Activated CD4-positive, alpha-beta T cell treated with anti-CD3 and anti-CD28 coated beads for 36 hours (primary cell): ENCODE results near the gene MRPS22. TPM values are rescaled to one million over a fixed set of nuclear protein-coding genes. Genes with fewer than 3 reads are reported as not detected.

Source experiments
- ATAC-seq: fragments of 200-7000 bp; cut with Tn5 transposase; one replicate; pipeline ENCODE4 v1.10.0; 2021; ENCODE audit warnings: mild to moderate bottlenecking, moderate library complexity
- CTCF ChIA-PET: fragments of 350-600 bp; sonication (Branson Sonifier 250); formaldehyde crosslinking; loops from one replicate; lab custom pipeline; 2021; ENCODE audit warnings: antibody characterized with exemption; lab: Charles Lee
- POLR2A ChIA-PET: fragments of 350-600 bp; sonication (Branson Sonifier 250); formaldehyde crosslinking; loops from one replicate; lab custom pipeline; 2021; ENCODE audit warnings: antibody characterized with exemption, inconsistent platforms; lab: Charles Lee
- DNase-seq: peaks from one replicate; pipeline ENCODE4 v3.0.0-alpha.2; 2020
- H3K27ac Mint-ChIP-seq: one replicate; pipeline ENCODE4 v1.8.0; 2021; ENCODE audit warnings: mixed read lengths
- H3K27me3 Mint-ChIP-seq: one replicate; pipeline ENCODE4 v1.8.0; 2021; ENCODE audit warnings: mixed read lengths
- H3K36me3 Mint-ChIP-seq: one replicate; pipeline ENCODE4 v1.8.0; 2021; ENCODE audit warnings: low read depth, mixed read lengths
- H3K4me1 Mint-ChIP-seq: one replicate; pipeline ENCODE4 v1.8.0; 2021; ENCODE audit warnings: mixed read lengths
- H3K4me3 Mint-ChIP-seq: one replicate; pipeline ENCODE4 v1.8.0; 2021; ENCODE audit warnings: mild to moderate bottlenecking, moderate library complexity, mixed read lengths
- H3K9me3 Mint-ChIP-seq: one replicate; pipeline ENCODE4 v1.8.0; 2021; ENCODE audit warnings: low read depth, mixed read lengths
- intact Hi-C, 2 experiments: fragments of 100-400 bp; cut with DNase I in 1 of 2; cut with micrococcal nuclease in 1 of 2; formaldehyde crosslinking; loops; one replicate each; pipeline versions ENCODE4 v1.14.2 to v1.15.1; 2022 to 2024; cut with DNase I, micrococcal nuclease
- total RNA-seq, 2 experiments: library from RNA; stranded (reverse); gene quantifications; one replicate each; pipeline ENCODE4 v1.2.3, GENCODE V29; 2021

The MRPS22 gene
- total RNA-seq, 2 experiments from 2014 or later = 72.4 to 80.6 TPM

DNA sequence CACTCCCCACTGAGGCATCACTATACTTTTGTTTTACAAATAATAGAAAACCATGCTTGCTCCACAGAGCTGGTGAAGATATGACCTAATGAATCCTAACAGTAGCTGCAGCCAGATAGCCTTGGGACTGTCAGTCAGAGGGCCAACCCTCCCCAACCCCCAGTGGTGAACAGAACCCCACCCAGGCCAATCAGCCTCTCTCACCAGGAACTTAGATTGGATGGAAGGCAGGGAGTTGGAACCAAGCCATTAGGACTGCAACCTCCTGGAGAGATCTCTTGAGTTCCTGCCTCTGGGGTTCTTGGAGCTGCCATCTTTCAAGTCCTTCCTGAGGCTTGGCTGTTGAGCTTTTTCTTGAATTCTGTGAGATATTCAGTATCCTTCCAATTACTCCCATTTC is 3.0 kb upstream of the MRPS22 start:
- DNase-seq (no peak), ATAC-seq (no peak)
- peaks cover 3% of the 10 kb centered on the region for H3K27me3 Mint-ChIP-seq
- H3K4me3 Mint-ChIP-seq = no peak overlapping the region
- intact Hi-C loops = loop anchor here in 1 of 2 experiments (5.0 kb wide), 2 partner anchors 1153 to 1602 kb away; partner anchors contain the start of genes ARMC8 and SLC25A36
- peaks cover 8% of the 10 kb centered on the region for H3K4me1 Mint-ChIP-seq
- H3K36me3 Mint-ChIP-seq = no peaks in the 10 kb centered on the region
- CTCF ChIA-PET = interaction anchor here (1.4 to 2.1 kb wide), 2 partner anchors 12 to 405 kb away, joined by 3 to 7 read pairs; no protein-coding TSS in a partner anchor
- POLR2A ChIA-PET = no interaction called here
- peaks cover 3% of the 10 kb centered on the region for H3K9me3 Mint-ChIP-seq
- H3K27ac Mint-ChIP-seq = no peak overlapping the region

DNA sequence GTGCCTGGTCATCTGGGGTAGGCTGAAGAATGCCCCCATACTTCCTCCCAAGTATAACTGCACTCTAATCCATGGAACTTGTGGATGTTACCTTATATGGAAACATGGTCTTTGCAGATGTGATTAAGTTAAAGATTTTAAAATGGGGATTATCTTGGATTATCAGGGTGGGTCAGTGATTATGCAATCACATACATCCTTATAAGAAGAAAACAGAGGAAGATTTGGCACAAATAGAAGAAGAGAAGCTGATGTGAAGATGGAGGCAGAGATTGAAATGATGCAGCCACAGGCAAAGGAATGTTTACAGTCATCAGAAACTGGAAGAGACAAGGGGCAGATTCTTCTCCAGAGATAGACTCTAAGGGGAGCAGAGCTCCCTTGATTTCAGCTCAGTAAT is 1.8 kb upstream of the MRPS22 start:
- ChIA-PET CTCF (interaction anchor here (1.4 kb wide), 1 partner anchor 406 kb away, joined by 3 read pairs; no protein-coding TSS in a partner anchor), POLR2A (no interaction called here)
- intact Hi-C loops = loop anchor here in 1 of 2 experiments (2.0 to 5.0 kb wide), 3 partner anchors 335 to 1600 kb away; partner anchors contain the start of genes ARMC8, NMNAT3 and SLC25A36

DNA sequence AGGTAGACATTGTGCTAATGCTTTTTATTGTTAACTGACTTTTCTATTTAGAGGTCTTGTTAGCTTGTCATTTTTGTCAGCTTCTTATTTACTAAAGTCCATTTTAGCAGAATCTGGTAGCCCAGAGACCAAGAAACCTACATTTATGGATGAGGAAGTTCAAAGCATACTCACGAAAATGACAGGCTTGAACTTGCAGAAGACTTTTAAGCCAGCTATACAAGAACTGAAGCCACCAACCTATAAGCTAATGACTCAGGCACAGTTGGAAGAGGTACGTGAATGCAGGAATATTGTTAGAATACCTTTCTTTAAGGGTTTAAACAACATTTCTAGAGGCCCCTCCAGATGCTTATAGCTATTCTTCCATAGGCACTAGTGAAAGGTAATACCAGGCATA is 3.0 kb downstream of the MRPS22 start:
- peaks cover 8% of the 10 kb centered on the region for H3K4me1 Mint-ChIP-seq
- no peak overlapping the region for H3K27ac Mint-ChIP-seq
- H3K27me3 Mint-ChIP-seq = no peaks in the 10 kb centered on the region
- POLR2A ChIA-PET = no interaction called here
- intact Hi-C loops = loop anchor here in 1 of 2 experiments (5.0 kb wide), 1 partner anchor 1174 kb away; the partner anchor contains the start of gene DBR1
- H3K36me3 Mint-ChIP-seq = peaks cover 24% of the 10 kb centered on the region
- no peak for ATAC-seq
- no peak for DNase-seq
- CTCF ChIA-PET = interaction anchor here (1.6 kb wide), 1 partner anchor 9 kb away, joined by 3 read pairs; no protein-coding TSS in a partner anchor
- peaks cover 3% of the 10 kb centered on the region for H3K9me3 Mint-ChIP-seq
- H3K4me3 Mint-ChIP-seq = no peak overlapping the region

More for the DNA sequence above, 1.8 kb upstream of the MRPS22 start:
- DNase-seq = no peak
- Mint-ChIP-seq H3K36me3 (no peaks in the 10 kb centered on the region), H3K9me3 (peaks cover 3% of the 10 kb centered on the region), H3K27ac (no peak overlapping the region), H3K27me3 (peaks cover 3% of the 10 kb centered on the region), H3K4me3 (no peak overlapping the region), H3K4me1 (peaks cover 8% of the 10 kb centered on the region)
- ATAC-seq = no peak

DNA sequence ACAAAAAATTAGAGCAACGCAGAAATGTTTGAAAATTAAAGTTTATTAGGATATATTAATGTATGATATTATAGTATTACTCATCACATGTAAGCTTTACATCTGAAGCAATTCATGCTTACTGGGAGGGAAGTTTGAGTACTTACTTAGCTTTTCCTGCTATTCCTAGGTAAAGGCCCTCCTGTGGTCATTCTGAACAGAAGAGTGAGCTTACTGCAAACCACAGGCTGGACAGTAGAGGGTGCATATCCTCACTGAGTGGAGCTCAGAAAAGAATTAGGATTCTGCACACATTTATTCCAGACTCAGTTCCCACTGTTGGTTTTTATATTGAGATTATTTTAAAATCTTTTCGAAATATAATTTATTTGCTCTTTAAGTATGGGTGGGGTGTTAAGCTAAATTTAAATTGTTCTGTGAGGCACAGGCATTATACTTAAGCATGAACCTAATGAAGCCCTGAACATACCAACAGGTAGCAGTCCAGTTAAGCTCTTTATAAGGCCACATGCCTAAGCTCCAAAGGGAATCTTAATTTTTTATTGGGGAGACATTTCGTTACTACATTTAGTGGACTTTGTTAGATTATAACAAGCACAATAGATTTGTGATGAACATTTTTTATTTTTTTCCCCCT is 10.2 kb downstream of the MRPS22 start:
- H3K36me3 Mint-ChIP-seq = peaks cover 64% of the 10 kb centered on the region
- no peak overlapping the region for H3K27ac Mint-ChIP-seq
- H3K9me3 Mint-ChIP-seq = no peaks in the 10 kb centered on the region
- no peak overlapping the region for H3K4me3 Mint-ChIP-seq
- POLR2A ChIA-PET = interaction anchor here (1.3 to 1.5 kb wide), 2 partner anchors 10 to 36 kb away, joined by 5 read pairs; partner anchors contain the start of gene COPB2
- no peak for ATAC-seq
- intact Hi-C loops = no loop called here
- DNase-seq = no peak
- CTCF ChIA-PET = interaction anchor here (0.6 to 2.7 kb wide), 4 partner anchors 10 to 207 kb away, joined by 3 to 7 read pairs (median 4); no protein-coding TSS in a partner anchor
- peaks cover 37% of the 10 kb centered on the region for H3K4me1 Mint-ChIP-seq
- H3K27me3 Mint-ChIP-seq = no peaks in the 10 kb centered on the region

DNA sequence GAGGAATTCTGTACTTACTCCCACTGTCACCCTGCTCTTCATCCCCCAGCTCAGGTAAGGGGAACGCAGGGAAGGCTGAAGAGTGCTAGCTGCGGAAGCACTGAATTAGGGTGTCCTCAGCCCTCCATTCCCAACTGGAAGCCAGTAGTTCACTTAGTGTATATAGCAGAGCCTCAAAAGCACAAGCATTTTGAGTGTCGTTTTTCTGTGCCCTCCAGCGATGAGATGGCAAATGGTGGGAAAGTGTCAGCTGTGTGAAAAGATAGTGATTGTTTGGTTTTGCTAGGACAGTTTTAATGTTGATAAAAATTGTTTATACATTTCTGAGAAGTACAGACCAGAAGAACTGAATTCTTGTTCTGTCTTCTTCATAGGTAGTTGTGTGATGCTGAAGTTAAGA is 10.8 kb downstream of the MRPS22 start:
- ATAC-seq (no peak), DNase-seq (no peak)
- no peak overlapping the region for H3K4me3 Mint-ChIP-seq
- H3K4me1 Mint-ChIP-seq = peaks cover 37% of the 10 kb centered on the region
- no peak overlapping the region for H3K27ac Mint-ChIP-seq
- H3K27me3 Mint-ChIP-seq = no peaks in the 10 kb centered on the region
- H3K9me3 Mint-ChIP-seq = no peaks in the 10 kb centered on the region
- CTCF ChIA-PET = interaction anchor here (1.4 to 2.7 kb wide), 3 partner anchors 8 to 25 kb away, joined by 3 to 7 read pairs (median 4); no protein-coding TSS in a partner anchor
- intact Hi-C loops = loop anchor here in 1 of 2 experiments (5.0 kb wide), 1 partner anchor 522 kb away; the partner anchor contains the start of gene PIK3CB
- POLR2A ChIA-PET = interaction anchor here (0.7 to 1.3 kb wide), 2 partner anchors 35 to 1365 kb away, joined by 3 to 5 read pairs; partner anchors contain the start of gene COPB2
- H3K36me3 Mint-ChIP-seq = peaks cover 62% of the 10 kb centered on the region

DNA sequence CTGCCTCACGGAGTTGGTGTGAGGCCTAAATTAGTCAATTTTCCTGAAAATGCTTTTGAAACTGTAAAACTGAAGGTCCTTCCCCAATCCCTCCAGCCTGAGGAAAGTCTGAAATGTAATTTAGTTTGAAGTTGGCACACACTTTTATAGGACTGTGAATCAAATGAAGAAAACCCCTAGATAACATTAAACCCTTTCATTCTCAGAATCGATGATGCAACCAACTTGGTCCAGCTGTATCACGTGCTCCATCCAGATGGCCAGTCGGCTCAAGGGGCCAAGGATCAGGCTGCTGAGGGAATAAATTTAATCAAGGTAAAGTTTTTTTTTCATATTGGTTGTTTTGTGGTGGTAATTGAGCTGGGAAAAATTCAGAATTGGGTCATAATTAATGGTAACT is 11.7 kb downstream of the MRPS22 start:
- Mint-ChIP-seq H3K9me3 (no peaks in the 10 kb centered on the region), H3K36me3 (peaks cover 66% of the 10 kb centered on the region)

DNA sequence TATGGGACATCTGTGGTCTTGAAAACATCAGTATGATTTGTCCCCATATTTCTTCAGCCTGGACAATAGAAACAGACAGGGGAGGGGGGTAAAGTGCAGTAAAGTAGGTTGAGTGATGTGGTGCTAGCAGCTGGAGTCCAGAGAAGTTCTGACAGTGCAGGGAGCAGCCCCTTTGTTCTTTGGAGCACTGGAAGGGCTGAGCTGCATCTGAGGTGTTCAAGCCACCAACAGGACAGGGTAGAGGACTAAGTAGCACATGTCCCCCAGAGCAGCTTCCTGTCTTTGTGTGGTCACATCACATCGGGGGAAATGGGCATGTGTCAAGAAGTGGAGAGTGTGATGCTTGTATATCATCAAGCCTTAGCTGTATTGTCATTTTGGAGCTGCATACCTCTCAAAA is 12.1 kb downstream of the MRPS22 start:
- peaks cover 37% of the 10 kb centered on the region for H3K4me1 Mint-ChIP-seq
- CTCF ChIA-PET = interaction anchor here (0.6 to 2.7 kb wide), 6 partner anchors 8 to 1426 kb away, joined by 3 to 7 read pairs (median 3); partner anchors contain the start of gene MRPS22

More for the DNA sequence above, 11.7 kb downstream of the MRPS22 start:
- CTCF ChIA-PET = interaction anchor here (0.6 to 2.7 kb wide), 7 partner anchors 9 to 1426 kb away, joined by 3 to 7 read pairs (median 3); partner anchors contain the start of gene MRPS22
- ATAC-seq (no peak), DNase-seq (no peak)
- Mint-ChIP-seq H3K27ac (no peak overlapping the region), H3K27me3 (no peaks in the 10 kb centered on the region), H3K4me3 (no peak overlapping the region), H3K4me1 (peaks cover 37% of the 10 kb centered on the region)
- intact Hi-C loops = loop anchor here in 1 of 2 experiments (5.0 kb wide), 1 partner anchor 523 kb away; the partner anchor contains the start of gene PIK3CB
- POLR2A ChIA-PET = interaction anchor here (0.7 kb wide), 1 partner anchor 1364 kb away, joined by 3 read pairs; no protein-coding TSS in a partner anchor

DNA sequence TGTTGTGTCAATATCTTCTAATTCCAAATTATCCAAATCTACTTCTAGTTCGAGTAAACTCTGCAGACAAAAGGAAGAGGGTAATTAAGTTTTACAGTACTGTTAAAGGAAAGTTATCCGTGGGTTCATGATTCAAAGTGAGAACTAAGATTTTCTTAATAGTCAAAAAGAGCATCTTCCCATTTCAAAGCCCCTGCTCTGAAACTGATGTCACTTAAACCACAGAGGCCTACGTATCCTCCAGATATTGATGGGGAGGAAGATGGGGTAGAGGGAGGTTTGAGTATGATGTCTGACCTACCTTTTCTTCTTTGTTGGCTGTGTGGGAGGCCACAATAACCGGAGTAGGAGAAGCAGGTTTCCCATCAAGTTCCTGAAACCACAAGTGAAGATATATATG is 14.1 kb downstream of the MRPS22 start:
- CTCF ChIA-PET = interaction anchor here (1.4 kb wide), 1 partner anchor 10 kb away, joined by 3 read pairs; no protein-coding TSS in a partner anchor
- Mint-ChIP-seq H3K4me3 (no peak overlapping the region), H3K27ac (peak overlapping the region; percentile 49), H3K9me3 (no peaks in the 10 kb centered on the region), H3K27me3 (no peaks in the 10 kb centered on the region), H3K4me1 (peaks cover 32% of the 10 kb centered on the region), H3K36me3 (peaks cover 63% of the 10 kb centered on the region)
- peak; percentile 97 for ATAC-seq
- intact Hi-C loops = loop anchor here (1.0 to 5.0 kb wide), 3 partner anchors 14 to 526 kb away; partner anchors contain the start of genes COPB2 (in 2 of the 2), MRPS22 (in 1 of the 2) and PIK3CB (in 1 of the 2)
- POLR2A ChIA-PET = no interaction called here
- peak; percentile 31 for DNase-seq

More for the DNA sequence above, 12.1 kb downstream of the MRPS22 start:
- Mint-ChIP-seq H3K27ac (peak overlapping the region; percentile 0), H3K27me3 (no peaks in the 10 kb centered on the region), H3K4me3 (no peak overlapping the region), H3K9me3 (no peaks in the 10 kb centered on the region), H3K36me3 (peaks cover 70% of the 10 kb centered on the region)
- ATAC-seq = no peak
- POLR2A ChIA-PET = no interaction called here
- DNase-seq = no peak
- intact Hi-C loops = loop anchor here in 1 of 2 experiments (5.0 kb wide), 1 partner anchor 524 kb away; the partner anchor contains the start of gene PIK3CB

DNA sequence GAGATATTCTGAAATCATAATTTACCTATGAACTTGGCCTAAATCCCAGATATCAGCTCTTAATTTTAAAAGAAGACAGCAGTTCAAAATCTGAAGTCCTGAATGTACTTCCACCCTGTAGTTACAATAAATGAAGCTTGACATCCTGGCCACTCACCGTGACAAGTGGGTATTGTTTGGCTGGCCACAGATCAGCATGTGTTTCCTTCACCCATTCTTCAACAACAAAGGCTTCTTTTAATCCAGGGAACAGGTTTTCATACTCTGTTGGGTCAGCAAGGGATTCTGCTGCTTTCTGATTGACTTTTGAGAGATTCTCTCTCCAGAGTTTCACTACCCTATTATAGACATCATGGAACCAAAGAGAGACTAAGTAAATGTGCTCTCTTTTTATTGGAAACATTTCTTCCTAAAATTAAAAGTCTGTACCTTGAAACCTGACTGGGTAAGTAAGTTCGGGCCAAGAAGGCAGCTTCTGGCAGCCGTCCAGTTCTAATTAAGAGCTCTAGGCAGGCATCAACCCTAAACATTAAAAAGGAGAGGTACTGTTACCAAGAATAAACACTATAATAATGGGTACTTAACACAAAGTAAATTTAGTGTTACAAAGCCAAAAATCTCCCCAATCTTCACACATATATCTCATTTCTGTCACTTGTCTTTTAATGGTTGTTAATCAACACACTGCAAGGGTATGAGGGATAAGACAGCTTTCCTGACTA is 15.2 kb downstream of the MRPS22 start:
- intact Hi-C loops = loop anchor here (1.0 to 5.0 kb wide), 3 partner anchors 15 to 527 kb away; partner anchors contain the start of genes COPB2 (in 2 of the 2), MRPS22 (in 1 of the 2) and PIK3CB (in 1 of the 2)
- CTCF ChIA-PET = interaction anchor here (0.6 to 1.4 kb wide), 3 partner anchors 9 to 1615 kb away, joined by 3 to 6 read pairs (median 3); no protein-coding TSS in a partner anchor
- no peaks in the 10 kb centered on the region for H3K9me3 Mint-ChIP-seq
- H3K36me3 Mint-ChIP-seq = peaks cover 64% of the 10 kb centered on the region
- ATAC-seq = no peak
- no peak overlapping the region for H3K27ac Mint-ChIP-seq
- H3K4me1 Mint-ChIP-seq = peaks cover 28% of the 10 kb centered on the region
- H3K4me3 Mint-ChIP-seq = no peak overlapping the region
- DNase-seq = no peak
- POLR2A ChIA-PET = interaction anchor here (0.6 kb wide), 1 partner anchor 179 kb away, joined by 4 read pairs; no protein-coding TSS in a partner anchor
- H3K27me3 Mint-ChIP-seq = no peaks in the 10 kb centered on the region

DNA sequence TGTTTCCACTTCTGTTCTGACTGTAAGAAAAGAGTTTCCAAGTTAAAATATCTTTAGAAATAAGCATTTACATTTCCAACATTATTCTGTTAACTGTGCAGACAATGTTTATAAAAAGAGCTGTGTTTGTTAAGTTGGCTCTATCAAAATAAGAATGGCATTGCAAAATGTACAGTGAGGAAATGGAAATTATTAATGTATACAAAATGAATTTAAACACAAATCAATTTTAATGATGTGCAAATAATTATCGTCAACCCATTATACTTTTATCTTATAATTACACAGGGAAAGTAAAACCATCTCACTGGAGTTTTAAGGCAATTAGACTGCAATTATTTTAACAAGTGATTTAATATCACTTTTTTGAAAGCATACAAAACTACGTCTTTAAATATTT is 17.5 kb downstream of the MRPS22 start:
- no peak for DNase-seq
- intact Hi-C loops = no loop called here
- H3K27ac Mint-ChIP-seq = no peak overlapping the region
- CTCF ChIA-PET = no interaction called here
- no peaks in the 10 kb centered on the region for H3K9me3 Mint-ChIP-seq
- no peak for ATAC-seq
- H3K4me1 Mint-ChIP-seq = peaks cover 18% of the 10 kb centered on the region
- peaks cover 61% of the 10 kb centered on the region for H3K36me3 Mint-ChIP-seq
- no peak overlapping the region for H3K4me3 Mint-ChIP-seq
- no peaks in the 10 kb centered on the region for H3K27me3 Mint-ChIP-seq
- POLR2A ChIA-PET = interaction anchor here (0.5 kb wide), 1 partner anchor 22 kb away, joined by 3 read pairs; no protein-coding TSS in a partner anchor
